H4 (cell line): ENCODE results near the gene UBE2V1. TPM values are rescaled to one million over a fixed set of nuclear protein-coding genes. Genes with fewer than 3 reads are reported as not detected.
"Not testable (repeated sequence)": the region's sequence is repeated elsewhere in the genome, so short reads cannot be mapped to it uniquely, and the experiment has no call there.

Source experiments
- DNase-seq: peaks from one replicate; pipeline ENCODE4 v3.0.0-alpha.2; 2015; ENCODE audit warnings: low spot score
- total RNA-seq: library from RNA; depleted of rRNA; stranded (reverse); fragments of >200 nt; shearing (Covaris generic); gene quantifications from 2 replicates; pipeline ENCODE4 v1.2.3, GENCODE V29; 2014; rRNA removed

UBE2V1 gene
- total RNA-seq: 28.9 and 81.7 TPM in 2 replicates

DNA sequence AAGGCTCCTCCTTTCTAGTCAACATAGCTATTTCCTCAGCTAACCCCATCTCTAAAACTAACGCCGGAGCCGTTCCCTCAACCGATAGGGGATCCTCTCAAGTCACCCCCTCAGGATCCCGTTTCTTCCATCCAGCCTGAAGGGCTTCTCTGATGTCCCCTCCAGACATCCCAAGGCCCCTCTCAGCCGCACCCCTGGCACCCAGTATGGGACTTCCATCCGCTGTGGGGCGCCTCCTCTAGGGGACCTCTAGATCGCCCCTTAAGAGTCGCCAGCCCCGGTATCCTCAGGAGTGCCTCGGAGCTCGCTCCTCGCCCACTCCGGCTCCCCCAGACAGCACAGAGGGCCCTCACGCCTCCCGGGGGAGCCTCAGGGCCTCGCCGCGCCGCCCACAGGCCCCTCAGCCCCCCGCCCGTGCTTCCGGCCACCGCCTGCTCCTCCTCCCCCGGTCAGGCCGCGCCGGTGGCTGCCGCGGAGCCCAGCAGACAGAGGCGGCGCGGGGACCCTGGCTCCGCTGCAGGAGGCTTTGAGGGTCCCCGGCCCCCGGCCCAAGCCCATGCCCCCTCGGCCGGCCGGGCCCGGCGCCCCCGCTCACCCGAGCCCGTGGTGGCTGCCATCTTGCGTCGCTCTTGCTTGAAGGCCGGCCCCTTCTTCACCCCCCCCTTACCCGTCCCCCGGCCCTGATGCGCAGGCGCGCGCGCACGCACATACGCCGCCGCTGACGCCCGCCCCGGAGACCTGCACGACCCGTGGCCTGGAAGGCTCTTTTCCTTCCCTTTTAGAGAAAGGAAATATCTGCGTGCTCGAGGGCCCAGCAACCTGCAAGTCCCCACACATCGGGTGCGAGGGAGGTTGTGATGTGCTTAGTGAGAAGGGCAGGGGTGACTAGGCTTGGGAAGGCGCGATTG, at the start of gene UBE2V1:
TSS of gene UBE2V1 (minus strand) at position 639 of the 908 bp plus-strand sequence. CDS start at position 617, 22 bp downstream.
- DNase-seq: peak; percentile 81

DNA sequence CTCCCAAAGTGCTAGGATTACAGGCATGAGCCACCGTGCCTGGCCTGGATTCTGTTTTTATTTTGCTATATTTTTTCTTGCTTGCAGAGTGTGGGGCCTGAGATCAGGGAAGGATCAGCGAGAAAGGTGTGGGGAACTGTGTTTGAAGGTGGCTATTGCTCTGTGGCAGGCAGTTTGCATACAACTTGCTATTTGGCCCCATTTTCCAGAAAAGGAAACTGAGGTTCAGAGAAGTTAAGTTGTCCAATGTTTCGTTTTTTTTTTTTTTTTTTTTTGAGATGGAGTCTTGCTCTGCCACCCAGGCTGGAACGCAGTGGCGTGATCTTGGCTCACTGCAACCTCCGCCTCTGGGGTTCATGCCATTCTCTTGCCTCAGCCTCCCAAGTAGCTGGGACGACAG, 48.5 kb upstream of the UBE2V1 start:
- not testable (repeated sequence) for DNase-seq

DNA sequence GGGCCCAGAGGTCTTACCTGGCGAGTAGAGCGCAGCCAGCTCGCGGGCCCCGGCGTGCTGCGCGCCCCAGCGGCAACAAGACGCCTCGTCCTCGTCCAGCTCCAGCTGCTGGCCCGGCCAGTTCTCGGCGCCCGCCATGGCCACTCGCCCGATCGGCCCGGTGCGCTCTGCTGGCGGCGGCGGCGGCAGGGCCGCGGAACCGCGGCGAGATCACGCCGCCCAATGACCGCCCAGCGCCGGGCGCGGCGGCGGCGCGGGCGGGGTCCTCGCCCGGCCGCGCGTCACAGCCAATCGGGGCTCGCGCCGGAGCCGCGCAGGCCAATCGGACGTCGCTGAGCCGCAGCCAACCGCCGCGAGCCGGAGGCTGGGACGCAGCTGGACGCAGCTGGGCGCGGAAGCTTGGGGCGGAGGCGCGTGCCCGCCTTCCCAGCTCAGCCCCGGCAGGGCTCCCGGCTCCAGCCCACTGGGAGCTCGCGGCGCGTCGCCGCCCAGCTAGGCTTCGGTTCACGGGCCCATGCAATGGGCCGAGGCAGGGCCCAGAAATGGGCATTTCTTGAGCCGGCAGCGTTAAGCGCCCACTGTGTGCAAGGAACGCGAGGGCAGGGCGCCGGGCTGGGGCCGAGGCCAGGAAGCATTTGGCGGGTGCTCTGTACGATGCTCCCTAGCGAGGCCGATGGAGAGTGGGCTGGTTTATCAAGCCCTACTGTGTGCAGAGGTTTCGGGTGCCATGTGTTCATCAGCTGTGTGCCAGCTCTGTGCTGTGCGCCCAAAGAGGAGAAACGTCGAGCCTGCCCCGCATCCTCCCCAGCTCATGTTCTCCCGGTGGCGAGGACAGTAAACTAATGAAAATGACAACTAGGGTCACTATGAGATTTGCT, 40.8 kb upstream of the UBE2V1 start, which contains the start of gene PEDS1:
TSS of gene PEDS1 (minus strand) at position 224 of the 878 bp plus-strand sequence. CDS start at position 138, 86 bp downstream.
- DNase-seq: peak; percentile 84

DNA sequence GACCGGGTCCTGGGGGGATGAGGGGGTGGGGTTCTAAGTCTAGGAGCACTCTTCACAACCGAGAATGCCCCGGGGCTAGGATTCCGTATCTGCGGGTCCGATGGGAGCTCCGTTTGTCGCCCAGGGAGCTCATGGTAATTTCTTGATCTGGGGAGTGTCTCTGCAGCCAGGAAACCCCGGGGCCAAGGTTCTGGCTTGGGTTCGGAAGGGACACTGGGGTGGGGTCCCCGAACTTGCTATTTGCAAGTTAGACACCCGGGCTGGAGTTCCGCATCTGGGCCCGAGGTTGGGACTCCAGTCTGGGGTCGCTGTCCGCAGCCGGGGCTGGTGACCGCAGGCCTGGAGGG, 40.2 kb upstream of the UBE2V1 start:
- DNase-seq: no peak

DNA sequence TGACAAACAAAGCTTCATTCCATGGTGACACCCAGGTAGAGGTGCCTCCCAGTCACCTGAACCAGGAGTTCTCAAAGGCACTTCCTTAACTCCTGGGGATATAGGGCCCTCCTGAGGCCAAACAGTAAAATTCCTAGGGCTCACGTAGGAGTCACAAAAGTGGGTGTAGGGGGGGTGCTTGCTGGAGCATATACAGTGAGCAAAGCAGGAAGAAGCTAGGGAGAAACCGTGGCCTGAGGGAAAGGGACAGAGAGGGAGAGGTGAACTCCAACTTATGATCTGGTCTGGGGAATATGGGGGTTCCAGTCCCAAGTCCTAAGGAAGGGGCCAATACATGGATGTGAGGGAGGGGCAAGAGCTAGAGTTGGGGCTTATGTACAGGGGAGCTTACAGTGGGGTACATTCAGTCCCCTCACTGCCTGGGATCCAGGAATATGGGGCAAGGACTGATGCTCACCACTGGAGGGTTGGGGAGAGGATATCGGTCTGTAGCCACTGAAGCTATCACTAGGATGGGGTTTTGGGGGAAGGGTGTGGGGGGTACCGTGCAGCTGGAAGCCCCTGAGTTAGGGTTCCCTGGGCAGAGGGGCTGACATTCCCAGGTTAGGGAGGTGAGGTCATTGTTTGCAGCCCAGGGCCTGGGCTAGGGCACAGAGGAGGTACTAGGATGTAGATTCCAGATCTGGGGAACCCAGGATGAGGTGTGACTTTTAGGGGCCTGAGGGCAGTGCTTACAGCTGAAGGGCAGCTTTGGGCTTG, 39.6 kb upstream of the UBE2V1 start:
- no peak for DNase-seq

DNA sequence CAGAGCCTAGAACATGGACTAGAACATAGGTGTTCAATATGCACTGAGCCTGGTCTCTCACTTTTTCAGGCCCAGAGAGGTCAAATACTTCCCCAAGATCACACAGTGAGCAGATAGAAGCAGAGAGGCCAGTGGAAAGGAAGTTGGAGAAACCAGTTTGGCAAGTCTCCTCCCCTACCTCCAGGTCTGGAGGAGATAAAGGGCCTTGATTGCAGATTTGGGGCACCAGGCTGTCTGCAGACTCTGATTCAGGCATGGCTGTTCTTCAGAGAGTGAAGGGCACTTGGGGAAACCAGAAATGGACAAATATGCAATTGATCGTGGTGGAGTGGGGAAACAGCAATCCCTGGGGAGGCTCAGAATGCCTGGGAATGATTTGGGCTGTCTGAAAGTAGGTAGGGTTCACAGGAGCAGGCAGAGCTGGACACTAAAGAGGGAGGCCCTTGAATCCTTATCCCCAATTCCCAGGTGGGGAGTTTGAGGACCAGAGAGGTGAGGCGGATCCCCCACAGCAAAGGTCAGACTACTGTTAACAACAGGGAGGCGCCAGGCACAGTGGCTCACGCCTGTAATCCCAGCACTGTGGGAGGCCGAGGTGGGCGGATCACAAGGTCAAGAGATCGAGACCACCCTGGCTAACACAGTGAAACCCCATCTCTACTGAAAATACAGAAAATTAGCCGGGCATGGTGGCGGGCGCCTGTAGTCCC, 38.2 kb upstream of the UBE2V1 start:
- no peak for DNase-seq

DNA sequence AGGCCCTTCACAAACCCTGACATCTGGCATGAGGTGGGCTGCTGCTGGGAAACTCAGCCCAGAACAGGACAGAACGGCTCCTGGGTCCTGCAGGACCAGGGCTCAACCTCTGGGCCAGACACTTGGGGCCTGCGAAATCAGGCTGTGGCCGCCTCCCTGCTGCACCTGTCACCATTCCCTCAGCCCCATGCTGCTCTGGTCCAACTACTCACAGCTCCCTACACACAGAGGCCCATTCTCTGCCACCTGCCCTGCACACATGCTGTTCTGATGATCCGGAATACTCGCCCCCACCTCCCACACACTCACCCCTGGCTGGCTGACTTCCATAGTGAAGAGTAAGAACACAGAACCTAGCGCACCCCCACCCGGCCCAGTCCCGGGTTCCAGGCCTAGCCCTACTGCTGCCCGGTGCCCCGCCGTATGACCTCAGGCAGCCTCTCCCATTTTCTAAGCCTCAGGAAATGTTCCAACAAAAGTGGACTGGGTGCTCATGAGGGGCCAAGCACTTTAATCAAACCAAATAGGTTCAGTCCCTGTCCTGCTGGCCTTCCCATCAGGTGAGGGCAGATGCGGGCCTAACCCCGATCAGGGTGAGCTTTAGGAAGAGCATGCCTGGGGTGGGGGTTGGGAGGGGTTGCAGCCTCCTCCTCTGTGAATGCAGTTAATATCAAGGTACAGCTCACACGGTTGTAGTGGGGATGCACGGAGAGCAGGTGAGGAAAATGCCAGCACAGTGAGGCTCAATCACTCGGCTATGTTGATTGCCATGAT, 36.7 kb upstream of the UBE2V1 start:
- no peak for DNase-seq

DNA sequence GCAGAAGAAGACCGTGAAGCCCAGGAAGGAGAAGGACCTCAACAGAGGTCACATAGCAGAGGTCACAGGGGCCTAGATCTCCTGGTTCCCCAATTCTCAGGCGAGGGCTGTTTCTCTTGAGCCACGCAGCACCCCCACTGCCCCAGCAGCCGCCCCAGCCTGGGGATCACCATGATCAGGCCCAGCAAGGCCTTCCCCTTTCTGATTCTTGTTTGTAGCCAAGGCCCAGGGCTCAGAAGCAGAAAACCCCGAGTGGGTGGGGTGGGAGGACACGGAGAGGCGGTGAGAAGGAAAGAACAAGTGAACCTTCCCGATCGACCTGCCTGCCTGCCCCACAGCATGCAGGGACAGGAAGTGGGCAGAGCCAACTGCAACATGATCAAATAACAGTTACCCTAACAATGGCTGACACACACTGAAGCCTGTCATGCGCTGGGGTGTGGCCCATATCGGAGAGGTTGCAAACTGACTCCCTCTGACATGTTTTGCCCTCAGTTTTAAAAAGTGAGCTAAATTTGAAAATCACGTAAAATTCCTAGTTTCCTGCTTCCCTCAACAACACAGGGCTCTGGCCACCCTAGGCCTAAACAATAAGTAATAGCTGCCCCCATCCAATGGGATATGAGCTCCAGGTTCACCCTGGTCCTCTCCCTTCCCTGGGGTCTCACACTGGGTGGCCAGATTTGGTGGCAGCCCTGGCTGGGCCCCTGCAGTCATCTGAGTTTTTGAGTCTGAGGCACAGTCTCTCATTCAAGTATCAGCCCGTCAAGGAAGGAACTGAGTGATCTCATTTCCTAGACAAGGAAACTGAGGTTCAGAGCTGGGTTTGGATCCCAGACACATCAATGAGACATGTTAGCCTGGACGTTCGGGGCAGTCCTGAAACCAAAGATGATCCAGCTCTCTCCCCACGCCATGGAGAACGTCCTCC, 34.0 kb upstream of the UBE2V1 start:
- no peak for DNase-seq

DNA sequence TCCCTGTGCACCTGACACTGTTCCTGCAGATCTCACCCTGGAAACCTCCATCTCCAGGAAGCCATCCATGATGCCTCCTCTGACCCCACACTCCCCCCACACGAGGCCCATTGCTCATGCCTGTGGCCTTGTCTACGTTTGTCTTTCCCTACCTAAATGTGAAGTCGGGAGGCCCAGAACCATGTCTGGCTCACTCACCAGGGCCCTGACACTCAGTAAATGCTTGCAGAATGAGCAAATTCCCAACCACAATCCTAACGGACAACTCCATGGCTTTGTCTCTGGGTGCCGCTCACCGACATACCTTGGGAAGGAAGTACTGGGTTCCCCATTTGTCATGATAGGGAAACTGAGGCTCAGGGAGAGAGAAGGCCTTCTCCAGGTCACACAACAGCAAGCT, 33.3 kb upstream of the UBE2V1 start:
- DNase-seq: no peak

DNA sequence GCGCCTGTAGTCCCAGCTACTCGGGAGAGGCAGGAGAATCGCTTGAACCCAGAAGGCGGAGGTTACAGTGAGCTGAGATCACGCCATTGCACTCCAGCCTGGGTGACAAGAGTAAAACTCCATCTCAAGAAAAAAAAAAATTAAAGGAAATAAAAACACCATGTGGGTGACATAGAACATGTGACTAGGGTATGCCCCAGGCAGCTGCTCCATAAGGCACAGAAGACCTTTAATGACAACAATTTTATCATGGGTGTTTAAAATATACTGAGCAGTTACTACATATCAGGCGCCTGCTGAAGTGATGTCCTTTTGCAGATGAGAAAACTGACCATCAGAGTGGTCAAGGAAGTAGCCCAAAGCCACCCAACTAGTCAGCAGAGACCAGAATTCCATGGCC, 32.6 kb upstream of the UBE2V1 start:
- no peak for DNase-seq

DNA sequence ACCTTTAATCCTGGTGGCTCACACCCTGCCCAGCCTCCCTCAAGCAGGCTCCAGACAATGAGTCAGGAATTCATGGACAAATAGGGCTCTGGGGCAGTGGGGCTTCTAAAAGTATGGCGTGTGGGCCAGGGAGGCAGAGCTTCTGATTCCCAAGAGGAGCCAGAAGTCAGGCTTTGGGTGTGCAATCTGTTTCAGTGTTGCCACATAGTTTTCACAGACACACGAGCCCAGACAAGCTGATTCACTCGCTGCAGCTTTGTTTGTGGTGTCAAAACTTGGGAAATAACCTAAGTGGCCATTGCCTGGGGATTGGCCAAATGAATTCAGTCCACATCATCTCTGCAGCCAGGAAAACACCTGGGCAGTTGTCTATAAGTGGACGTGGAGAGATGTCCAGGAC, 31.4 kb upstream of the UBE2V1 start:
- peak; percentile 69 for DNase-seq

DNA sequence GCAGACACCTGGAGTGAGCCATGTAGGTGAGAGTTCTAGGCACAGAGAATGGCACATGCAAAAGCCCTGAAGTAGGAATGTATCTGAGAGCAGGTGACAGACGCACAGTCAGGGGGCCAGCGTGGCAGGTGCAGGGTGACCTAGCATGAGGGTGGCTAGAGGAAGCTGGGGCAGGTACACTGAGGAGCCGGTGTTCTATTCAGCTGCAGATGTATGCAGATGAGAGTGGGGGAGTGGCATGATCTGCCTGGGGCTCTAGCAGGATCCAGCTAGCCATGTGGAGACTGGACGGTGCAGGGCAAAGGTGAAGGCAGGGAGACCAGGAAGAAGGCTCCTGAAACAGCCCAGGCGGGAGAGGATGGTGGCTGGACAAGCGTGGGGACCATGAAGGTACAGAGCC, 29.9 kb upstream of the UBE2V1 start:
- DNase-seq: no peak

DNA sequence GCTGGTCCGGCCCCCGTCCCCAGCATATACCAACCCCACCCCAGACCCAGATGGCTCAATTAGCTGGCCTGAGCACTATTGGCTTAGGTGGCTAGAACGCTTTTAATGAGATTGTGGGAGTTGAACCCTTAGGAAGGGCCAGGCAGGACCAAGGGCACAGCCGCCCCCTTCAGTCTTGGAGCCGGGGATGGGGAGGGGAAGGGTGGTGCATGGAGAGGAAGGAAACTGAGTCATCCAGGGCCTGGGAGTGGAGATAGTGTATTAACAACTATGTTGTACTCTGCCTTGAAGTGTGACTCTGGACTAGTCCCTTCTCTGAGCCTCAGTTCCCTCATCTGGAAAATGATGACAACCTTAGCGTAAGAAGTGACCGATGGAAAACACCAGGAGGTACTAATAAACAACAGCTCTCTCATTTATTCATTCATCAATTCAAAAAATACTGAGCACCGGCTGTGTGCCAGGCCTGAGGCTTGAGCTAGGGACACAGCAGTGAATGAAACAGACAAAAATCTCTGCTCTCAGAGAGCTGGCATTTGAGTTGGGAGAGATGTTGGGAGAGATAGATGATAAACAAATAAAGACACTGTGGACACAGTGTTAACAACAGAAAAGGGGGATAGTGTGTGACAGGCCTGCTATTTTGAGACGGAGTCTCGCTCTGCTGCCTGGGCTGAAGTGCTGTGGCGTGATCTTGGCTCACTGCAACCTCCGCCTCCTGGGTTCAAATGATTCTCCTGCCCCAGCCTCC, 29.0 kb upstream of the UBE2V1 start:
- no peak for DNase-seq

DNA sequence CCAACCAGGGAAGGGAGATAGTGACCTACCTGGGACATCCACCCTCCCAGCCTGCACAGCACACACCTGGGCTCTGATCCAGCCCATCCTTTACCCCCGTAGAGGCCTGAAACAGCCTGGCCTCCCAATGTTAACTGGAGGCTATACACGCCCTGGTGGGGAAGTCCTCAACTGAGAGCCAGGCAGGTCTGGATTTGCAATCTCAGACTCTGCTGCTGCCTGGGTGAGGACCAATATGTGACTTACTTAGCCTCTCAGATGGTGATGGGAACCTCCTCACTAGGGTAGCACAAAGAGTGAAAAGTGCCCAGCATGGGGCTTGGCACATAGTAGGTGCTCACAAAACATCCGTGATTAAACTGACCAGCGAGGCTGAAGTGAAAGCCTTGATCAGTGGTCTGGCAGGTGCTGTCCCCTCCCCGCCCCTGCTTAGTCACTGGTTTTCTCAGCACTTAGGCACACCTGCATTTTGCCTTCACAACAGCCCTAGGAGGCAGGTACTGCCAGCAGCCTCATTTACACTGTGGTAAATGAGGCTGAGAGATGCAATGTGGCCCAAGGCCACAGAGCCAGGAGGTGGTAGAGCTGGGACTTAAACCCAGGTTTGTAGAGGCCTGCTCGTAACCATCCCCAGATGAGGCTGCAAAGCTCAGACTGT, 28.2 kb upstream of the UBE2V1 start:
- no peak for DNase-seq

DNA sequence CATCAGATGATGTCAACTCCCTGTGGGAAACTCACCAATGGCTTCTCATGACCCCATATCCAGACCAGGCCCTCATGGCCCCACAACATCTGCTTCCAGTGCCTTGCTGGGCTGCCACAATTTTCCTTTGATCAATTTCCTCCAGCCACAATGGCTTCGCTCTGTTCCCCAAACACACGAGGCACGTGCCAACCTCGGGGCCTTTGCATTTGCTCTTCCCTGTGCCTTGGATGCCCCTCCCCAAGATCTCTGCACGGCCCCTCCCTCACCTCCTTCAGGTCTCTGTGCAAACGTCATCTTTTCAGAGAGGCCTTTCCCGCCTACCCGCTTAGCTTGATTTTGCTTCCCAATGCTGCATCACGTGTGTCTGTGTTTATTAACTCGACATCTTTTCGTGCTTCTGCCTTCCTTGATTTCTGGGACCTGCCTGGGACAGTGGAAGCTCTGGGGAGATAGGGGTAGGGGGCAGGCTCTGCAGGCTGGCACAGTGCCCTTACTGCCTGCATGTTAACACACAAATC, 27.4 kb upstream of the UBE2V1 start:
- DNase-seq: no peak

DNA sequence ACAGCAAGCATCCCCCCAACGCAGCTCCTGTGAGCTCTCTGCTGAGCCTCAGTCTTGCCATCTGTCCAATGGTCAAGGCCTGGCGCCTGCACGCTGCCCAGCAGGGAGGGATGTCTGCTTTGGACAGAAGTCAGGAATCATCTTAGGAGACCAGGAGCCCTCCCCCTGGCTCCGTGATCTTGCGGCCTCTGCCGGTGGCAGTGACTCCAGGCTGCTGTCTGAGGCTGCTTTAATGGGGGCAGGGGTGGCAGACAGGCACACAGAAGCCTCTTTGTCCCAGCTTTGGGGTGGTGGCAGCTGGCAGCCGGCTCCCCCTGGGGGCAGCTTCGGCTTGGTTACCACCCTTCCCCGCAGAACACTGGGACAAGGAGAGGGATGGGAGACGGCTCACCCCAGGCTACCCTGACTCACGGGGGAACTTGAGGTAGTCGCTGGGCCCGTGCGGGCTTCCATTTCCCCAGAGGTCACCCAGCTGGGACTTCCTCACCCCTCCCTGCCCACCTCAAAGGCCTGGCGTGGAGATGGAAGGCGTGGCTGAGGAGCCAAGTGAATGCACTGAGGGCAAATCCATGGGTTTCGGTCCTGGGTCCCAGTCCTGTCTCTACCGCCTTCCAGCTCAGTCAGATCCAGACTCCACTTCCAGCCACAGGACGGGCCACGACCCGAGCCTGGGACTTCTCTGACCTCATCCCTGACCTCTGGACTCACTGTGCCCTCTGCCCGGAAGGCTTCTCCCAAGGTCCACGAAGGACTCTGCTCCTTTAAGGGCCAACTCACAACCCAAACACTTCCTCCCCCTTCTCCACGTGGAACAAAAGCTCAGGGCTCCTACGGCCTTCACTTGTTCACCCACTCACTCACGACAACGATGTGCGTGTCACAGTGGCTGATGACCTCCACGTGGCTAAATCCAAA, 25.8 kb upstream of the UBE2V1 start:
- DNase-seq: peak; percentile 80

DNA sequence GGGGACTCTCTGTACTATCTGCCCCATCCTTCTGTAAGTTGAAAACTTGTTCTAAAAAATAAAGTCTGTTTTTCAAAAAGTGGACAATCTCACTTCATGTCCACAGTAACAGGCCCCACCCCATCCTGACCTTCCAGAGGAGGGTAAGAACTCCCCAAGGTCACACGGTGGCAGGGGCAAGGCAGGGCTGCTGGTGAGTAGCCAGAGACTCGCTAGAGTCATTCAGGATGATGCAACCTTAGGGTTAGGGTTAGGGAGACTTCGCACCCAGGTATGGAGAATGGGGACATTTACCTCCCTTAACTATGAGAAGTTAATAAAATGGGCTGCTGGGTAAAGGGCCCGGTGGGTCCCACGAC, 25.1 kb upstream of the UBE2V1 start:
- no peak for DNase-seq
